GM21381 (cell line): ENCODE data around the gene PFDN4.

Experiments
- ATAC-seq: cut with Tn5 transposase; IDR thresholded peaks from one replicate; pipeline ENCODE4 v1.9.1; 2021; ENCODE audit warnings: mild to moderate bottlenecking, moderate library complexity; ENCODE audit not compliant: unreplicated experiment

The PFDN4 gene

DNA sequence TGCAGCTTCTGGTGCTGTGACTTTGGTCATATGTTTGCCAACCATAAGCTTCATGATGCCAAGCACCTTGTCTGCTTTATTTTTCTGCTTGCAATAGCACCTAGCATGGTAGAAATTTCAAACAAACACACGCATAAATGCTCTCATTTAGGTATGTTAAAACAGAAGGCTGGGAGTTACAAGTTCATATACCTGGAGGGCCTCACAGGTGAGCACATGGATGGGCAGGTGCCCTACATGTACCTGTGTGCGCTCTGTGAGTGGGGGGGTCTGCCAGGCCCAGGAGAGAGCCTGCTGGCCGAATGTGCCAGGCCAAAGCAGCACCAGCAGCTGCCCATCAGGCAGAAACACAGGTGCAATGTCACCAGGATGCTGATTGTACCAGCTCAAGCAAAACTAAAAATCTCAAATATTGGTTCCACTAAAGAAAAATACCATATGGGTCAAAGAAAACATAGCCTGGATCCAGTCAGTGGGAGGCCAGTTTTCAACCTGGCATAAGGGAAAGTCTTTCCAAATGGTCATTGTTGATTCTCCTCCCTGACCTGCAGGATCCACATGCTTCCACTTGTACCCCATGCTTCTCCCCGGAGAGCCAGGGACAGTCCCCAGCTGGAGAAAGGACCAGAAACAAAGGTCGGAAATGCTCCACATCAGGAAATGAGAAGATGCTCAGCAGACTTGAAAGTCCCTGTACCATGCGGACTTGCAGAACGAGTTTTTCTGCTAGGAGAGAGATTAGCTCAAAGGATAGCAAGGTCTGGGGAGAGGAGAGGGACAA is 7.2 kb upstream of the PFDN4 start:
- no peak for ATAC-seq

DNA sequence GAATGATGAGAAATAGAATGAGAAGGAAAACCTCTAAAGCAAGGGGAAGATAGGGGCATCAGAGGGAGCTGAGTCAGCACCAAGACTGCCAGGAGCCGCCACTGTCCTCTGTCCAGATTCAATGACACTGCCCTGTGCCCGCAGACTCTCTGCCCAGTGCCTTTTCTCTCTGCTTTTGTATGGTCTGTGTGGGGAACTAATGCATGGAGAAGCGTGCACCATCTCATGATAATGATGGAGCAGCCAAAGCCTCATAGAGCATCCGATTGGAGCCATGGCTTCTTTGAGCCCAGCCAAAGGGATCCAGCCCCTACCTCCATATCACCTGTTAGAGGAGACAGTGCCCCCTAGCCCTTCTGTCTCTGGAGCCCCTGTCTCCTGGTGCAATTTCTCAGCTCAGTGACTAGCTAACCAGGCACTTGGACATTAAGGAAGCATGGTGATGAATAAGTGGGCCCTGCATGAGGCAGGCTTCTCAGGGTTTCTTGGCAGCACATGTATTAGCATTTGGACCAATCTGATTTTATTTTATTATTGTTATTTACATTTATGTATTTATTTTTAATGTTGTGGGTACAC is 6.5 kb upstream of the PFDN4 start:
- ATAC-seq = no peak

DNA sequence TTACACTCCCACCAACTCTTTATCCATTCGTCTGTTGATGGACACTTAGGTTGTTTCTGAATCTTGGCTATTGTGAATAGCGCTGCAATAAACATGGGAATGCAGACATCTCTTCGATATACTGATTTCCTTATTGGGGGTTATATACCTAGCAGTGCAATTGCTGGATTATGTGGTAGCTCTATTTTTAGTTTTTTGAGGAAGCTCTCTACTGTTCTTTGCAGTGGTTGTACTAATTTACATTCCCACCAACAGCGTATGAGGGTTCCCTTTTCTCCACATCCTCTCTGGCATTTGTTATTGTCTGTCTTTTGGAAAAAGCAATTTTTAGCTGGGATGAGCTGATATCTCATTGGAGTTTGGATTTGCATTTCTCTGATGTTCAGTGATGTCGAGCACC is 4.6 kb upstream of the PFDN4 start:
- no peak for ATAC-seq

DNA sequence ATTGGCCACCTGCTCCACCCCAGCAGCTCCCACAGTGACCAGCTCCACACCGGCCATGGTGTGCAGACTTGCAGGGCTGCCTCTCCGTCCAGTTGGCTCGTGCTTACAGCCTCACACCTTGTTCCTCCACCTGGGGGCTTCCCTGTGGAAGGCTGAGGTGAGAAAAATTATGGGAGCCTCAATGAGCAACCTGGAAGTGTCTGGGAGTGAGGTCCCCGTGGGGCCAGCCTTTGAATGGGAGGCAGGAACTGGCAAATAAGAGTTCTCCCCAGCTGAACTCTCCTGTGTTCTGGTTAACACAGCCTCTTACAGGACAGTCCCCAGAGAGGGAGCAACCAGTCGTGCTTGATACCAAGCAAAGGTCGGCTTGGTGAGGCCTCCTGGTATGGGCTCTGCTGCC is 3.8 kb upstream of the PFDN4 start:
- no peak for ATAC-seq

DNA sequence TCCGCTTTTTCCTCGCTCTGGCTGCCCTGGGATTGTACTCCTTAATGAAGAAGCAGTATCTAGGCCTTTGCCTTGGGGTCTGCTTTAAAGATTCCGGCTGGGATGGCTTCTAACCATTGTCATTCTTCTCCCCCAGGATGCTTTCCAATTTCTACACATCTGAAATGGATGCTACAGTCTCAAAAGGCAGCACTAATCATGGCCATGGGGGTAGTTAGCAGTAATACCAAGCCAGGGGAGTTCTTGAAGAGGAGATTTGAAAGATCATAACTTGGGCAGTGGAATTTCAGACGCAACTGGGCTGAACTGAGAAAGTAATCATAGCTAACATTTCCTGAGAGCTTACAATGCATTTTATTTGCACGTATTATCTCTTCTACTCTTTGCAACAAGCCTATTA is 3.4 kb upstream of the PFDN4 start:
- ATAC-seq = no peak

DNA sequence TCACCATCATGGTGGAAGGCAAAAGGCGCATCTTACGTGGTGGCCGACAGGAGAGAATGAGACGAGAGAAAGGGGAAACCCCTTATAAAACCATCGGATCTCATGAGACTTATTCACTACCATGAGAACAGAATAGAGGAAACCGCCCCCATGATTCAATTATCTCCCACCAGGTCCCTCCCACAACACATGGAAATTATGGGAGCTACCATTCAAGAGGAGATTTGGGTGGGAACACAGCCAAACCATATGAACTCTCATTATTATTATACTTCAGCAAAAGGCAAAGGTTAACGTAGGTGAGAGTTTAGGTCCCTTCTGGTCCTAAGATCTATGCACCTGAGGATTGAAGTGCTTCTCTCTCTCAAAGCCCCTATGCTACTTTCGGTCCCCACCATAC is 2.4 kb upstream of the PFDN4 start:
- ATAC-seq = no peak

DNA sequence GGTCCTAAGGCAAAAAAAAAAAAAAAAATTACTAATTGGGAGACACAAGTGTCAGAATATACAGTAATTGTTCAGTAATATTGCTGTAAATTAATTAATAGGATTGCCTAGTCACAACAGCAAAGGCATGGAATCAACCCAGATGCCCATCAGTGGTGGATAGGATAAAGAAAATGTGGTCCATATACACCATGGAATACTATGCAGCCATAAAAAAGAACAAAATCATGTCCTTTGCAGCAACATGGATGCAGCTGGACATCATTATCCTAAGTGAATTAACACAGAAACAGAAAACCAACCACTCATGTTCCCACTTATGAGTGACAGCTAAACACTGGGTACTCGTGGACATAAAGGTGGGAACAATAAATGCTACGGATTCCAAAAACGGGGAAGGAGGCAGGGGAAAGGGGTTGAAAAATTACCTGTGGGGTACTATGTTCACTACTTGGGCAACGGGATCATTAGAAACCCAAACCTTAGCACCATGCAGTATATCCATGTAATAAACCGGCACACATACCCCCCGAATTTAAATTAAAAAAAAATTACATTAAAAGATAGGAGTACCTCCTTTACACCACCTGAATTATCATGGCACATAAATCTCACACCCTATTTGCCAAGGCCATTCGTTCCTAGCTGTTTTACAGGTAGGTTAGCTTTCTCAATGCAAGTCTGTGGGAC is 689 bp upstream of the PFDN4 start:
- ATAC-seq = no peak

DNA sequence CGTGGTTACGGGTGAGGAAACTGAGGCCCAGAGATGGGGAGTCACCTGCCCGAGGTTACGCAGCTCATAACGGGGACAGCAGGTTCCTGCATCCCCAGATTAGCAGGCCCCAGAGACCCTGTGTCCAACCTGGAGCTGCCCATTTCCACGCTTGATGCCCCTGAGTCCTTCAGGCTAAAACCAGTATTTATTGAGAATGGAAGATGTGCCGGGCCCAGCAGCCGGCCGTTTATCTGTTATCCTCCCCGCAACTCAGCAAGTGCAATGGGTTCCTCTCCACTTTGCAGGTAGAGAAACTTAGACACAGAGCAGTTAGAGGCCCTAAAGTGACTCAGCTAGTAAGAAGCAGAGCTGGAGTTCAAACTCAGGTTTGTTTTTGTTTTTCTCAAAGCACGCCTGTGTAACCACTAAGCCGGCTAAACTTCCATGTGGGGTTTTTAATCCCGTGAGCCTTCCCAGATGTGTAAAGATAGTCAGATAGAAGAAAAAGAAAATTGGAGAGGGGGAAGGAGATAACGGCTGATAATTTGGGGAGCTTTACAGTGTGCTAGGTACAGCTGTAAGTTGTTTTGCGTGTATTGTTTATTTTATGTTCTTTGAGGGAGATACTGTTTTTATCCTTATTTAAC is 775 bp downstream of the PFDN4 start:
- peak; percentile 8 for ATAC-seq

DNA sequence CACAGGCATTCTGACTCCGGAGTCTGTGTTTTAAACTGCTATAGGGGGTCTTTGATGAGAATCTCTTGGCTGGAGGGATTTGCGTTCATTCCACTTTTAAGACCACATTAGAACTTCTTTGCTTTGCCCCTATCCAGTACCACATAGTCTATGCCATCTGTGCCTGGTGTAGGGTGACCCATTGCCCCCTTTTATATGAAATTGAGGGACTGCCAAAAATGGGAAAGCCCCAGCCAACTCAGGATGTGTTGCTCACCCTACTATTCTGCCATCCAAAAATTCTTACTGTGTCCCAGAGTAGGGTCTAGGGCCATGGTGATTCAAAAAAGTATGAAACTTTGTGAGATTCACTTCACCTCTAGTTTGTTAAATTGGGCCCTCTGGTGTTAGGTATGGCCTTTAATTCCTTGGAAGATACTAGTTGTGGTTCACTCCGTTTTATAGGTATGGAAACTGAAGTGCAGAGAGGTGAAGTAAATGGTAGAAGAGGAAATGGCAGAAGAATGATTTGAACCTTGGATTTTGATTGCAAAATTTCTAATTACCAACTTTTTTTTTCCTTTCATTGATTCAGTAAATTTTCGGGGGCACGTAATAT is 1.4 kb downstream of the PFDN4 start:
- ATAC-seq = no peak

DNA sequence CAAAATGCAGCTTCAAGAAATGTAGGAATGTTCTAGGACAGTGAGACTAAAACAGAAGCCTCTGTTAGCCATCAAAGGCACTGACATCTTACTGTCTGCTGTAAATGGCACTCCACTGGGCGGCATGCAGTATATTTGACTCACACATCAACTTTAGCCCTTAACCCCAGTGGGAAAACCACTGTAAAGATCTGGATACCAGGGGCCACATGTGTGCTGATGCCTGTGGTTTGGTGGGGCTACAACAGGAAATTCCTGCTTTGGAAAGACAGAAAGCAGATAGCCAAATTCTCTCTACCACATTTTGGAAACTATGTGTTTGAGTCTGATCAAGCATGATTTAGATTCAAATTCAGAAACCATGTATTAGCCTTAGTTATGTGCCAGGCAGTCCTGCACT is 4.3 kb downstream of the PFDN4 start:
- ATAC-seq = no peak

DNA sequence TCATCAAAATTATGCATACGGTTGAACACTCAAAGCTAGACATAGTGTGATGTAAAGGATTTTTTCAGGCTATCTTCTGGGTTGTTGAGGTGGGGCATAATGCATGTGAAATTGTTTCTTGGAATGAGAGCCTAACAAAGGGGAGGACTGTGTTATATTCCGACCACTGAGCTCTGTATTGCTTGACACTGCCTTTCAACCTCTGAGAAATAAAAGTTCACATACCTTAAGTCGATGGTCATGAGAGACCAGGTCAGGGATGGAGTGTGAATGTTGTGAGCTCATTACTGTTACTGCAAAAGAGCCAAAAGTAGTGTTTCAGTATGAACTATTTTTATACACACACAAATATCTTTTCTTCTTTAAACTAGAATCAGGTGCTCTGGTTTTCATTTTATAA is 5.0 kb downstream of the PFDN4 start:
- no peak for ATAC-seq

DNA sequence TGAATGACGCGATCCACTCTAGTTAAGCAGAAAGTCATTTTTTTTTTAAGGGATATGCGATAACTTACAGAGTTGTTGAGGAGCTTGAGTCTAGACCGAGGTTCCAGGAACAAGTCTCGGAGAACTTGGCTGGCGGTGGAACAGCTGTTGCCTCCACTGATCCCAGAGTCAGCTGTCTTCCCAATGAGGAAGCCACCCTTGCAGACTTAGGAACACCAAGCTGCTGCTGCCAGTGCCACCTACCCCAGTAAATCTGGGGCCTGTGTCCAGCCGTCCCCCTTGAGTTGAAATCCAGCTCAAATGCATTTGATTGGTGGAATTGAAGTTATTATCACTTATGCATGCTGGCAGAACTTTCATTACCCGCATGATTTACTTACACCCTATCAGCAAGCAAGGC is 6.7 kb downstream of the PFDN4 start:
- no peak for ATAC-seq

DNA sequence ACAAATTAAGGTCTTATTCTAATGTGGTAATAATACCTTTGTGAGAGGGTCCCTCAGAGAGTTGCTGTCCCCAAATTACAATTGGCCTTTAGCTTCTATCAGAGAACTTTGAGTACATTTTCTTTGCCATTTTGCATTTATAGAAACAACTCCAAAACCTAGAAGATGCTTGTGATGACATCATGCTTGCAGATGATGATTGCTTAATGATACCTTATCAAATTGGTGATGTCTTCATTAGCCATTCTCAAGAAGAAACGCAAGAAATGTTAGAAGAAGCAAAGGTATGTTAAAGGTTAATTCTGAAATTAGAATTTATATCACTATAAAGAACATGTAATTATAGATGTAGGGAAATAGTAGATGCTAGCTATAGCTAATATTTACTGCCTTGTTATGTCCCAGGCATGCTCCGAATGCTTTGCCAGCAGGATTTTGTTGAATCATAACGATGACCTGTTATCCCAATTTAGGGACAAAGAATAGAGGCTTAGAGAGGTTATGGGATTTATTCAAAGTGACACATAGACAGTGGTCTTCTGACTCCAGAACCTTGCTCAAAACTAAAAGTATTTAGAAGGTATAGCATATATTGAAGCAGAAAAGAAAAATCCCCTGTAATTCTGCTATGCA is 7.4 kb downstream of the PFDN4 start:
- ATAC-seq = no peak

DNA sequence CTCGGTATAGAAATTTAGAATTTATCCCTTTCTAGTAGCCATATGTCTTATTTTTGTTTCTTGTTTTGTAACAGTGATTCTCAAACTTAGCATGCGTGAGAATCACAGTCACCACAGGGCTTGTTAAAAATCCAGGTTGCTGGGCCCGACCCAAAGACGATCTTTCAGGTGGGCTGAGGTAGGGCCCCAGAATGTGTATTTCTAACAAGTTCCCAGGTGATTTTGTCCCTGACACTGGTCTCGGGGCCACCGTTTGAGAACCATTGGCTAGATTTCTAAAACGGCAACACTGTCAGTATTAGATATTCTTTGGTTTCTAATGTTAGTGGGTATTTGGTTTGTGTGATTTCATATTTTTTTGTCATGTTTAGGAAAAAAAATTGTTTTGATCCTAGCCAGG is 9.9 kb downstream of the PFDN4 start:
- ATAC-seq = no peak

DNA sequence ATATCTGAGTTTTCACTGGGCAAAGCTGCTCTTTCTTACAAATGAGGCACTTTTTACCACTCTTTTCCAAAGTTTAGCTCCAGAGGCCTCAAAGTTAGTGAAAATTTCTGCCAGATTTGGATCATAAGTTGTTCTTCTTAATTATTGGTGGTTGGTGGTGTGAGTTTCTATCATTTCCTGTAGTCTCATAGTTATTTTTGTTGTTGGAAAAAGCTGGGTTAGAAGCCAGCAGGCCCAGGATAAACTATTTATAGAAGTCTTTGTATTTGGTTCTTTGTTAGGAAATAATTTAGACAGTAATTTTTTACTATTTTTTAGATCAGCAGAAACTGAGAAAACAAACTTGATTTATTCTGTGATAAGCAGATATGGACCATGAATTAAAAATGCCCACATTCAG is 10.6 kb downstream of the PFDN4 start:
- no peak for ATAC-seq

DNA sequence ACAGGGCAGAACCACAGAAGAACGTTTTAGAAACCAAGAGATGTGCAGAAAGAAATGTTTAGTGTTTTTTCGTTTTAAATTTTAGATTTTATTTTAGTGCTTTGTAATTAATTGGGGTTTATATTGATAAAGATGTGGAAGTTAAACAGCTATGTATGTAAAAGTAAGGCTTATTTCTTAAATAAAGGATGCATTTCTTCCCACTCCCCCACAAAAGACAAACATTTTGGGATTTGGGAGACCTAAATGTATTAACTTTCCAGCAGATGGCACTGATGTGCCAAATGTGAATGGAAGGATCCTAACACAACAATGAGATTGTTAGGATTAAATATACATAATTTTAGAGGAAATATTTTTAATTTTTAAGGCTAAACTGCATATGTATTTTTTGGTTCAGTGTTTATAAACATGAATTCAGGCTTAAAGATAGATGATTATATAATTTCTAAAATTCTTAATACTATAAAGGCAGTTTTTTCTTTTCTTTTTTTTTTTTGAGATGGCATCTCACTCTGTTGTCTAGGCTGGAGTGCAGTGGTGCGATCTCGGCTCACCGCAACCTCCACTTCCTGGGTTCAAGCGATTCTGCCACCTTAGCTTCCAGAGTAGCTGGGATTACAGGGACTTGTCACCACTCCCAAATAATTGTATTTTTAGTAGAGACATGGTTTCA is 12.0 kb downstream of the PFDN4 start:
- no peak for ATAC-seq

DNA sequence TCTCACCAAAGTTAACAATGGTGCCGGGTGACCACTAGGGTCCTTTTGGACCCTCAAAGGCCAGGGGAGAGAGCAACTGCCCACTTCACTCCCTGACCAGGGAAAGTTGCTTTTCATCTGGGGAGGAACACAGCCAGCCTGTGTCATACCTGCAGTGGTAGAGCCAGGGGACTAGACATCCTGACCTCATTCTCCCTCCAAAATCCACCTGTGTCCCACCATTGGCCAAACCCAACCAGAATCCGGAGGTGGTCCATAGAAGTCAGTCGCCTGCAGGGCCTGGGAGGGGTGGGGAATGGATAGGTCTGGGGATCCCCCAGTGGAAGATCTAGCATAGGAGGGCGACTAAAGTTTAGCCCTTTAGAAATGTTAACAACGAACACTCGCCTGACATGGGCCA is 12.8 kb downstream of the PFDN4 start:
- ATAC-seq = no peak

DNA sequence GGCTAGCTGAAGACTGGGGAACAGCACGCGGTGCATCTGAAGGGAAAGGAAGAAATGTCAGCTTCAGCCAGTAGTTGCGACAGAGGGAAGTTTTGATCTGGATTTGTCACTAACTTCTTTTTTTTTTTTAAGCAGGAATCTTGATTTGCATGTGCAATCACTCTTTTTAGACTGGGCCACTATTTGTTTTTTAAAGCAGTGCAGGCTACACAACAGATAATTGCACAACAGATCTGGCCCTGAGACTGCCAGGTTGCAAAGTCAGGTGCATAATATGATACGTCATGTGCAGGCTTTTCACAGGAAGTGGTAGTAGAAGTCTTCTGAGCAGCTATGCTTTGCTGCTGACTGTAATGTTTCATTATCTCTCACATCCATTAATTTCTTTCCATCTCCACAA is 13.5 kb downstream of the PFDN4 start:
- no peak for ATAC-seq

DNA sequence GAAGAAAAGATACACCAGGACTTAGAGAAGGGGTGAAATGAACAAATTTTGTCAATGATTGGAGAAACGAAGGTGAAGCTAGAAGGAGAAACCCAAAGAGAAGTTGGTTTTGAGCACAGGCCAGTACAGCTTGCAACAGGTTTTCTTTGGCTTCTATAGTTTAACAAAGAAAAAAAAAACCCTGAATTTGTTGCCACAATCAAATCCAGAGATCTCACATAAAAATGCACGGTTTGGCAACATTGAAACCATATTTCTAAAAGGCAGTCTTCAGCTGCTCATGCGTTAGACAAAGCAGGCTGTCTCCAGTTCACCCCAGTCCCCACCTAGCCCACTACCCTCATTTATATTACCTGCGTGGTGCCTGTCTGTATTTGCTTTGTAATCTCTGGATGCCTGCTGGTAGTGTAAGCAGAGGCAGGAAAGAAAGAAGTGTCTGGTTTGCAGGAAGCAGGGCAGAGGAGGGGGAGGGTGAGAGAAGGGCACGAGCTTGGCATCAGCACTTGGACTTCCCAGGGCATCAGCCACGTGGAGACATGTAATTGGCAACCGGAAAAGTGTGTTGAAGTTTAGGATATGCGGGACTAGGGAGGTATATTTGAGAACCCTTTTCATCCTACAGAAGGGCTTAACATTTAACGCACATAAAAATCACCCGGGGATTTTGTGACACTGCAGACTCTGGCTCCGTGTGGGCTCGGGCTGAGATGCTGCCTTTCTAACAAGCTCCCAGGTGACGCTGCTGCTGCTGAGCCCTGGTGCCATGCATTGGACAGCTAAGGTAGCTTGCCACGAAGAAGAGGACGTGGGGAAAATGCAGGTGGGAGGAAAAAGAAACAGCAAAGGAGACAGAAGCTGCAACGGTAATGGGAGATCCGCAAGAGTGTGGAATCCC is 14.4 kb downstream of the PFDN4 start:
- ATAC-seq = no peak
